CD4-positive, alpha-beta T cell (primary cell): ENCODE results near the gene OLA1. TPM values are rescaled to one million over a fixed set of nuclear protein-coding genes. Genes with fewer than 3 reads are reported as not detected.

Experiments
- ATAC-seq: fragments of 200-7000 bp; cut with Tn5 transposase; one replicate; pipeline ENCODE4 v1.10.0; 2022; ENCODE audit warnings: mild to moderate bottlenecking; ENCODE audit not compliant: poor library complexity
- CTCF ChIA-PET: fragments of 350-600 bp; sonication (Branson Sonifier 250); formaldehyde crosslinking; loops from one replicate; lab custom pipeline; 2021; ENCODE audit warnings: antibody characterized with exemption, inconsistent platforms; lab: Charles Lee
- POLR2A ChIA-PET: fragments of 350-600 bp; sonication (Branson Sonifier 250); formaldehyde crosslinking; loops from one replicate; lab custom pipeline; 2021; ENCODE audit warnings: antibody characterized with exemption, inconsistent platforms; lab: Charles Lee
- DNase-seq, 14 experiments: peaks; one replicate each; pipeline ENCODE4 v3.0.0-alpha.2; 2013 to 2020; ENCODE audit warnings: mixed read lengths in 2 of 14
- H3K27ac ChIP-seq, 2 donors: one replicate each; pipeline versions ENCODE4 v1.5.1 to v1.7.0; 2013; ENCODE audit warnings: low read length in 2 of 2, low read depth in 1 of 2, mild to moderate bottlenecking in 1 of 2
- H3K27me3 ChIP-seq, 2 experiments: 1 replicate in 1 of 2; 2 replicates in 1 of 2; pipeline versions ENCODE4 v1.6.1 to v1.7.0; 2013; ENCODE audit warnings: low read length in 2 of 2, control low read depth in 1 of 2, mild to moderate bottlenecking in 1 of 2, moderate library complexity in 1 of 2; ENCODE audit not compliant: insufficient read depth in 2 of 2, control insufficient read depth in 1 of 2
- H3K36me3 ChIP-seq: one replicate; pipeline ENCODE4 v1.6.1; 2013; ENCODE audit warnings: low read length, control low read depth; ENCODE audit not compliant: insufficient read depth
- H3K4me1 ChIP-seq: one replicate; pipeline ENCODE4 v1.6.1; 2013; ENCODE audit warnings: low read length, control low read depth; ENCODE audit not compliant: insufficient read depth
- H3K4me3 ChIP-seq: one replicate; pipeline ENCODE4 v1.5.1; 2013; ENCODE audit warnings: mild to moderate bottlenecking, low read length, moderate library complexity
- H3K9me3 ChIP-seq, 2 experiments: 1 replicate in 1 of 2; 2 replicates in 1 of 2; pipeline versions ENCODE4 v1.6.1 to v1.7.0; 2013; ENCODE audit warnings: low read length in 2 of 2, mild to moderate bottlenecking in 2 of 2, control low read depth in 1 of 2, moderate library complexity in 1 of 2; ENCODE audit not compliant: control insufficient read depth in 1 of 2, insufficient read depth in 1 of 2
- H3K27ac Mint-ChIP-seq: one replicate; pipeline ENCODE4 v1.8.0; 2020; ENCODE audit warnings: mixed read lengths
- H3K27me3 Mint-ChIP-seq: one replicate; pipeline ENCODE4 v1.8.0; 2021; ENCODE audit warnings: mixed read lengths
- H3K36me3 Mint-ChIP-seq: one replicate; pipeline ENCODE4 v1.8.0; 2021; ENCODE audit warnings: low read depth, mixed read lengths
- H3K4me1 Mint-ChIP-seq: one replicate; pipeline ENCODE4 v1.8.0; 2021; ENCODE audit warnings: low read depth, mixed read lengths
- H3K4me3 Mint-ChIP-seq: one replicate; pipeline ENCODE4 v1.8.0; 2020; ENCODE audit warnings: mild to moderate bottlenecking, mixed read lengths
- H3K9me3 Mint-ChIP-seq: one replicate; pipeline ENCODE4 v1.8.0; 2020; ENCODE audit warnings: mixed read lengths
- intact Hi-C, 2 experiments: fragments of 100-400 bp; cut with DNase I in 1 of 2; cut with micrococcal nuclease in 1 of 2; formaldehyde crosslinking; loops; one replicate each; pipeline versions ENCODE4 v1.15.1 to v1.9.0; 2023 to 2025; cut with DNase I, micrococcal nuclease
- total RNA-seq, 174 experiments: library from RNA in 2 of 174; stranded (reverse) in 2 of 174; gene quantifications; one replicate each; pipeline ENCODE4 v1.2.3 and lab custom pipeline; 2021 to 2026
- TF ChIP-seq, protein P1 (sequence below): fragments of 200-600 bp; IDR thresholded peaks from one replicate; pipeline ENCODE4 v1.8.0; 2022; ENCODE audit warnings: antibody characterized with exemption, mild to moderate bottlenecking

OLA1 gene
- total RNA-seq, 2 experiments from 2014 or later = 38.1 to 40.5 TPM

DNA sequence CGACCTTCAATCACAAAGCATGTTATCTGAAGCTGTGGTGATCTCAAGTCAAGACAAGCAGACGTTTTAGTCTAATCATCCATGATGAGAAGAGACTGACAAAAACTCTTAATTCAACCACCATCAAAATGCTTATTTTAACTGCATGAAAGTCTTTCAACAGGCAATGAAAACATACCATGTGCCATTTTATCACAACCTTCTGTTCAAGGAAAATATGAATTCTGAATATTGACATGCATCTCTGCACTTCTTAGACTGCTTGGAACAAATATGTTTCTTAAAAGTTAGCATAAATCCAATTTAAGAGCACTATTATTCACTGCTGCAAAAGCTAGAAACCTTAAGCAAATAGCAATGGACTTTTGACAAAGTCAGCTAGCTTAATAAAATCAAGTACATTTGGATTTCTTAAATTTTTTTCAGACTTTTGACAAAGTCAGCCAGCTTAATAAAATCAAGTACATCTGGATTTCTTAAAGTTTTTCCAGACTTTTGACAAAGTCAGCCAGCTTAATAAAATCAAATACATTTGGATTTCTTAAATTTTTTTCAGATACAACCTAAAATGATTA lies 70.9 kb downstream of the OLA1 start:
- H3K9me3 ChIP-seq = peaks cover 1 to 15% of the 10 kb centered on the region in 2 experiments
- CTCF ChIA-PET = no interaction called here
- intact Hi-C loops = no loop called here
- Mint-ChIP-seq H3K4me3 (no peak overlapping the region), H3K36me3 (peaks cover 62% of the 10 kb centered on the region), H3K27me3 (no peaks in the 10 kb centered on the region), H3K4me1 (peaks cover 15% of the 10 kb centered on the region), H3K9me3 (peaks cover 6% of the 10 kb centered on the region), H3K27ac (no peak overlapping the region)
- peaks cover under 1% of the 10 kb centered on the region for H3K36me3 ChIP-seq
- POLR2A ChIA-PET = no interaction called here
- ATAC-seq (no peak), DNase-seq (no peak)
- no peak overlapping the region for H3K4me3 ChIP-seq
- TF ChIP-seq, protein P1, sequence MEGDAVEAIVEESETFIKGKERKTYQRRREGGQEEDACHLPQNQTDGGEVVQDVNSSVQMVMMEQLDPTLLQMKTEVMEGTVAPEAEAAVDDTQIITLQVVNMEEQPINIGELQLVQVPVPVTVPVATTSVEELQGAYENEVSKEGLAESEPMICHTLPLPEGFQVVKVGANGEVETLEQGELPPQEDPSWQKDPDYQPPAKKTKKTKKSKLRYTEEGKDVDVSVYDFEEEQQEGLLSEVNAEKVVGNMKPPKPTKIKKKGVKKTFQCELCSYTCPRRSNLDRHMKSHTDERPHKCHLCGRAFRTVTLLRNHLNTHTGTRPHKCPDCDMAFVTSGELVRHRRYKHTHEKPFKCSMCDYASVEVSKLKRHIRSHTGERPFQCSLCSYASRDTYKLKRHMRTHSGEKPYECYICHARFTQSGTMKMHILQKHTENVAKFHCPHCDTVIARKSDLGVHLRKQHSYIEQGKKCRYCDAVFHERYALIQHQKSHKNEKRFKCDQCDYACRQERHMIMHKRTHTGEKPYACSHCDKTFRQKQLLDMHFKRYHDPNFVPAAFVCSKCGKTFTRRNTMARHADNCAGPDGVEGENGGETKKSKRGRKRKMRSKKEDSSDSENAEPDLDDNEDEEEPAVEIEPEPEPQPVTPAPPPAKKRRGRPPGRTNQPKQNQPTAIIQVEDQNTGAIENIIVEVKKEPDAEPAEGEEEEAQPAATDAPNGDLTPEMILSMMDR = no peak
- no peak overlapping the region for H3K27ac ChIP-seq
- H3K4me1 ChIP-seq = no peaks in the 10 kb centered on the region
- no peaks in the 10 kb centered on the region for H3K27me3 ChIP-seq

DNA sequence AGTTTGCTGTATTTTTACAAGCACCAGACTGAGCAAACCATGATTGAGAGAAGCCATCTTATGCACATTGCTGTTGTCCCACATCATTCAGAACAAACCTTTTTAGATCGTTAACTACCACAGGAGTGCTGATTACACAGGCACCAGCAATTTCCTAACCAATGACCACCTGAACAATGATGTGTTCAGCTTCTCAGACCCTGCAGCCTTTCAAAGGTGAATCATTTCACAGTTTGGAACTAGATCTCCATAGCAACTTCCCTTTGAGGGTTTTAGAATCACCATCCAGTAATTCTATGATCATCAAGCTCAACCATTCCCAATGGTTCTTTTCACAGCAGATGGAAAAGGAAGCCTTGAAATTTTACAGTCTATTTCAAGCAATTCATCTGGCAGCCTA lies 71.4 kb downstream of the OLA1 start:
- H3K4me1 Mint-ChIP-seq = peaks cover 14% of the 10 kb centered on the region
- POLR2A ChIA-PET = no interaction called here
- DNase-seq (no peak), ATAC-seq (no peak)
- no peak overlapping the region for H3K4me3 Mint-ChIP-seq
- Histone ChIP-seq H3K4me1 (no peaks in the 10 kb centered on the region), H3K4me3 (no peak overlapping the region), H3K9me3 (peaks cover 6 to 15% of the 10 kb centered on the region in 2 experiments), H3K27me3 (no peaks in the 10 kb centered on the region), H3K27ac (no peak overlapping the region), H3K36me3 (peaks cover 5% of the 10 kb centered on the region)
- CTCF ChIA-PET = no interaction called here
- H3K27ac Mint-ChIP-seq = no peak overlapping the region
- TF ChIP-seq, protein P1 = no peak
- H3K9me3 Mint-ChIP-seq = peaks cover 7% of the 10 kb centered on the region
- peaks cover 67% of the 10 kb centered on the region for H3K36me3 Mint-ChIP-seq
- intact Hi-C loops = no loop called here
- H3K27me3 Mint-ChIP-seq = no peaks in the 10 kb centered on the region

DNA sequence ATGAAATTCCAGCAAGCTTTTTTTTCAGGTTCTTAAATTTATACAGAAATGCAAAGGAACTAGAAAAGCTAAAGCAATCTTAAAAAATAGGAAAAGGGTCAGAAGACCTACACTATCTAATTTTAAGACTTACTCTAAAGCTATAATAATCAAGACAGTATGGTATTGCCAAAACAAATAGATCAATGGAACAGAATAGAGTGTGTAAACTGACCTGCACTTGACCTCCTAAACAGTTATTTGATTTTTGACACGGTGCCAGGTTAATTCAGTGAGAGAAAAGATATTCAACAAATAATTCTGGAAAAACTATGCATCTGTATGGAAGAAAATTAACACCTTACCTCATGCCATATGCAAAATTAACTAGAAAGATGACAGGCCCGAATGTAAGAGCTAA lies 73.6 kb downstream of the OLA1 start:
- Mint-ChIP-seq H3K4me1 (no peaks in the 10 kb centered on the region), H3K36me3 (peaks cover 78% of the 10 kb centered on the region), H3K9me3 (peaks cover 8% of the 10 kb centered on the region), H3K4me3 (no peak overlapping the region), H3K27me3 (no peaks in the 10 kb centered on the region), H3K27ac (no peak overlapping the region)
- Histone ChIP-seq H3K4me3 (no peak overlapping the region), H3K4me1 (no peaks in the 10 kb centered on the region), H3K27me3 (no peaks in the 10 kb centered on the region), H3K9me3 (peaks cover 20 to 24% of the 10 kb centered on the region in 2 experiments), H3K27ac (no peak overlapping the region), H3K36me3 (peaks cover 6% of the 10 kb centered on the region)
- CTCF ChIA-PET = no interaction called here
- intact Hi-C loops = no loop called here
- POLR2A ChIA-PET = no interaction called here
- DNase-seq (no peak), ATAC-seq (no peak)
- TF ChIP-seq, protein P1 = no peak
